DMS53 treated with DMSO at 0.1 percent for 48 hours (cell line): ENCODE data around the gene ROBO1.

Experiments
- DNase-seq: peaks from one replicate; lab custom pipeline; 2025; ENCODE audit not compliant: unreplicated experiment; lab: John Stamatoyannopoulos, UW

ROBO1 gene

DNA sequence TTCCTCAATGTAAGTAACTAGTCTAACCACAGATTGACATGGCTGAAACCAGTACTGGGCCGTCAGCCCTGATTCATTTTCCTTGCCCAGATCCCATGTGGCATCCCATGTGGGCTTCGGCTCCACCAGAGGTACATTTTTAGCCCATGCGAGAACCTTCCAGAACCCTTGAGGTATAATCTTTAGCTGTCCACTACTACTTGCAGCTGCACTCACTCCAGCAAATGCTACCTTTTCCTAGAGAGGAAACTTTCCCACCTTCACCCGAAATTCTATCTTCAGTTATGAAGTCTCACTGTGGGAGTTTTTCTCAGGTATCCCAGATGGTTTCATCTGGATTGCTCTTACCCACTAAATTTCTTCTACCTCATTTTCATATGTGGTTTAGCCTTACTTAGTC, 907.2 kb downstream of the ROBO1 start:
- no peak for DNase-seq

DNA sequence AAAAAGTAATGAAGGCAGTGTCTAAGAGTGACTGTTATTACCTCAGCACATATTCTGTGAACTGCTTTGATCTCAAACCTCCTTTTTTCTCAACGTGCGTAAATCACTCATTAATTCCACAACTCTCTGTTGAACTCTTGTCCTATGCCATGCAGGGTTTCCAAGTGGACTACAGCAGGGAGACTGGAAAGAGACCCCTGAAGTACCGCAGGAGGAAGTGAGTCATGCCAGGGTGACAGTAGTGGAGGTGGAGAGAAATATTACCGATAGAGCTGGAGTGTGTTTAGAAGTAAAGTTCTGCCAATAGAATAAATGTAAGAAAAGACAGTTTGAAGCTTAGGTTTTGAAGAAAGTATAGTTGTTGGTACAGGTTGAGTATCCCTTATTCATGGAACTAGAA, 908.9 kb downstream of the ROBO1 start:
- no peak for DNase-seq

DNA sequence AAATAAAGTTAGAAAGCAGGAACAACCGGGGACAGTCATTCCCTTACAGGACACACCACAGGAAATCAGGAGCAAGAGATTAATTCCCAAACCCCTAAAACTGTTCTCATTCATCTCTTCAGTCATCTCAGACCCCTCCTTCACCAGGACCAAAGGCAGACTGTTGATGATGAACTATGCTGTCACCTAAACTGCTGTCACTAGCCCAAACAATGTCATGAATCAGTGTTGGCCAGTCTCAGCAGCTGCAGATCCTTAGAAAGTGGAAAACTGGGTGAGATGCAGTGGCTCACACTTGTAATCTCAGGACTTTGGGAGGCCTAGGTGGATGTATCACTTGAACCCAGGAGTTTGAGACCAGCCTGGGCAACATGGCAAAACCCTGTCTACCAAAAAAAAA, 909.6 kb downstream of the ROBO1 start:
- no peak for DNase-seq

DNA sequence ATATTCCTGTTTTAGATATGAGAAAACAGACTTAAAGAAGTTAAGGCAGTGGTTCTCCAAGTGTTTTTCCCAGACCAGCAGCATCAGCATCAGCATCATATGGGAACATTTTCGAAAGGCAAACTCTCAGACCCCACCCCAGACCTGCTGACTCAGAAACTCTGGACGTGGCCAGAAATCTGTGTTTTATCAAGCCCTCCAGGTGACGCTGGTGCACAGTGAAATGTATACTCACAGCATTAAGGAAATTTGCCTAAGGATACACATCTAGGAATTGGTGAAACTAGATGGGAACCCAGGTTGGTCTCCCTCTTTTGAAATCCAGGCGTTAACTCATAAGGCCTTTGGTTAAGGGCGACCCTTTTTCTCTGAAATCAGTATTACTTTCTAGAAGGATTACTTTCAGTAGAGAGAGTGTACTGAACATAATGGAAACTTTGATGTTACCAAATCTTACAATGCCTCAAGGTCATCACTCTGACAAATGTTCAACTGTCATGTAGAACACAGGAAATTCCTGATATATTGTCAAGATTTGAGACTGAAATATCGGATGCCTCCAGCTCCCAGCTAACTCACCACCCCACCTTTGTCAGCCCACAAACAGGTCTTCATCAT, 910.2 kb downstream of the ROBO1 start:
- no peak for DNase-seq

DNA sequence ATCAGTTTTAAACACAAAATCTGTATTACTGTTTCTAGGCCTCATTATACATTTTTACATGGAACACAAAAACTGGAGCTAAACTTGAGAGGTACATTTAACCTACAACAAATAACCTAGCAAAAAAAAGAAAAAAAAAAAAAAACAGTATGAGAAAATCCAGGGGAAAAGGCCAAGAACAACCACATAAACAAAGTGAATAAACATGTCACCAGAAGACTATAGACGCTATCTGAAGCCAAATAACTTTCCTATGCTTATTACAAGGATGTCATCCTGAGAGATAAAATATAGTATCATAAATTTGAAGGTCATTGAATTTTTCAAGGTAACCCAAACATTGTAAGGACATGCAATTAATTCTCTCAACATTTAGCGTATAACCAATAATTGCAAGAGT, 911.6 kb downstream of the ROBO1 start:
- DNase-seq, result no peak

DNA sequence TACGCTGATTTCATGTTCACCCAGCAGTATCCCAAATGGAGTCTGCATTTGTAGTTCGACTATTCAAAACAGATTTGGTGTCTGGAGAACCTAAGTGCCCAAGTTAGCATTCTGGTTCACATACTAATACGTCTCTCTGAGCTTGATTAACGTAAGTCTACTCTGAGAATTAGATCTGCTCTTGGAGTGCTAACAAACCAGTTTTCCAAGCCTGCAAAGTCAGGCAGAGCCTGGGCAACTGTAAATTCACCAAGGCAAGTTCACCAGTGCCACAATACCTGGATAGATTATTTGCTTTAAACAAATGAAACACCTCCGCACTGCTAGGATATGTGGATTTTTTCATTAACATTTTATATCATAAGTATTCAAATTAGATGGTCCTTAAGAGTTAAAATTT, 912.6 kb downstream of the ROBO1 start:
- no peak for DNase-seq

DNA sequence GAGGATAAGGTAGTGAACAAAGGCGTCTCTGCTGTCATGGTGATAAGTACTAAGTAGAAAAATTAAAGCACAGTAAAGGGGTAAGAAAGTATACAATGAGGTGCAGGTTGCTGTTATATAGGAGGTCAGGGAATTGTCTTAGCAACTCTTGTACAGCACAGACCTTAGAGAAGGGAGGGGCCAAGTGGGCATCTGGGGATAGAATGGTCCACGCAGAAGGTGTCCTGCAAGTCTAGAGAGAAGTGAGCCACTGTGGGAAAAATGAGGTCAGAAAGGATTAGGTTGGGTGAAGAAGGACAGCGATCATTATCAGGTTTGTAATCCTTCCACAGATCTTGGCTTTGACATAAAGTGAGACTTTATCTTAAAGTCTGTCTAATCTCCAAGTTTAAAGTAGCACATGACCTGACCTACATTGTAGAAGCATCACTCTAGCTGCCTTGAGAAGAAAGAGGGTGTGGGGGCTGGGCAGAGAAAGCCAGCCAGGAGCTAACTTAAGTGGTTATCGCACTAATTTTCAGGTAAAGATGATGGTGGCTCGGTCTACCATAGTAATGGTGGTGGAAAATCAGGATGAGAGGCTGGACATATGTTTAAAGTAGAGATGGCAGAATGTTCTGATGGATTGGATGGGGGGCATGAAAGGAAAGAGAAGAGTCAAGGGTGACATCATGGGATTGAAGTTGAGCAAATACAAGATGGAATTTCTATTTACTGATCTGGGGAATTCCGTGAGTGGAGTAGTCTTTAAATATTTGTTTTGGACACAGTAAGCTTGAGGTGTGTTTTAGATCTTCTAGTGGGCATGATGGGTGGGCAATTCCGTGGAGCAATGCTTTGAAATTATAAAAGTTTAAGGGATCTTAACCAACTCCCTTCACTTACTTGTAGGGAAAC, 919.2 kb downstream of the ROBO1 start:
- peak; percentile 20 for DNase-seq

DNA sequence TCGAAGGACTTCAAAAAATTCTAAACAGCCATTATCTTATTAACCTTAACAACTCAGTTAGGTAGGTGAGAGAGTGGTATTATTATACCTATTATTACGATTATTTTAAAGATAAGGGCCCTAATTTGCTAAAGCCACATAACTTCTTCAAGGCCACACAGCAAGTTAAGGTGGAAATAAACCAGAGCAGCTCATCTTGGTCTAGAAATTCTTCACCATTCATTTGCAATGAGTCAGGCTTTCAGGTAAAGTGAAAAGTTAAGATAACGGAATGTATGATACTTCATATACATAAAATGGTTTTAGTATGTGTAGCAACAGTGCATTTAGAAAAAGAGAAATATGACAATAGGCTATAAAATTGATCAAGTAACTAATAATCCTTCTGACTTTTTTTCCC, 920.2 kb downstream of the ROBO1 start:
- DNase-seq, result no peak

DNA sequence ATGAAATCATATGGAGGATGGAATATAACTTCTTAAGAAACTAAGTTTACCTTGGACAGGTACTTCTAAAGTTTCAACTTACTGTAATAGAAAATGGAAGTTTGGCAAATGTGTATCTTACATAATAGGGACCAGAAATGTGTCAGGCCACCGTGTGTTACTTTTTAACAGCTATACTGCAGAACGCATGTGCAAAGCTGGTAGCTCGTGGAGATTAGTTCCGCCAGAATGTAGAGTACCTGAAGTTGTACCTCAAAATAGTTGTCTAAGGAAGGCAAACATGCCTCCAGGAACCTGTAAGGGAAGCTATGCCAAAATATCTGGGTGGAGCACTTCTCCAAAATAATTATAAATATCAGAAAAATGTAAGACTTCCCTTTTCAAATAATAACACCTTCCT, 920.6 kb downstream of the ROBO1 start:
- no peak for DNase-seq

DNA sequence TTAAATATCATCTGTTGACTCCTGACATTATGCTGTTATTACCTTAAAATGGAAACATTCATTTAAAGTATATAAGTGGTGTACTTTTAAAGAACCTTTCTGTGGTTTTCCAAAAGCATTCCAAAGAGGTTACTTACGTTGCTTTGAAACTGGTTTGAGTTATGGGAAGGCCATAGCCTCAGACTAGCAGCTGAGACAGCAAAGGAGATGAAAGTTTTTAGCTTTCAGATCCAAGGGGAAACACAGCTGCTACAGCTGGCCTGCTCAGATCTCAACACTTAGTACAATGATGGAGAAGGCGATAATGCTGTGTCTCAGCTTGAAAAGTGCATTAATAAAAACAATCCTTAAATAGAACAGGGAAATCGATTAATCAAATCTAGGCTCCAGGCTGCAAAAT, 921.1 kb downstream of the ROBO1 start:
- DNase-seq, result no peak

DNA sequence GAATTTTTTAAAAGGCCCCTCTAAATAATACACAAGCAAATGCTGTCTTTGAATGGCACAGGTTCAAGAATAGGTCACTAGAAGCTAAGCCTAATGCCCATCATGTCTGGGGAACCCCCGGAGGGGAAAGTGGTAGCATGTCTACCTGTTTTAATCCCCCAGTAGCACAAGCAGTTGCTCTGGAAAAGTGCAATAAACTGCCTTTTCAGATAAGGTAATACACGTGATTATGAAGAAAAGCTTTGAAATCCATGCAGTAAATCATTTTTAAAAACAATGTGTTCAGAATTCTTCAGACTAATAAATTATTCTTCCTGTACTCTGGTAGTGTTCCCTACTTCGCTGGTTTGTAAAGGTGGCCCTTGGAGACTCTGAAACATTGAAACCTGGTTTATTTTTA, 922.2 kb downstream of the ROBO1 start:
- no peak for DNase-seq

DNA sequence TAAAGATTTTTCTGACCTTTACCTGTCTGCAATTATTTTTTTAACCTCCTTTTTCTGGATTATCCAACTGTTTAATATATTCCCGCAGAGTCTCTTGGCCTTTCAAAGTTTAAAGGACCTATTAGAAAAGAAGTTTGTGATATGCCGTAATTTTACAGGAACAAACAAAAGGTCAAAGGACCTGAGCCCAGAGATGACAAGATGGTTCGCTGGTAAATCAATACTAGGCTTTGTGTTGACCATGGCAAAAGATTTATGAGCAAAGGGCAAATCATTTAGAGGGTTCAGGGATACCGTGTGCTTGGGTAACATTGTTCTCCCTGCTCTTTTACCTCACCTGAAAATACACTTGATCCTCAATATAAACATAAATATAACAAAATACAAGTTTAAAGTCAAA, 923.5 kb downstream of the ROBO1 start:
- DNase-seq, result no peak

DNA sequence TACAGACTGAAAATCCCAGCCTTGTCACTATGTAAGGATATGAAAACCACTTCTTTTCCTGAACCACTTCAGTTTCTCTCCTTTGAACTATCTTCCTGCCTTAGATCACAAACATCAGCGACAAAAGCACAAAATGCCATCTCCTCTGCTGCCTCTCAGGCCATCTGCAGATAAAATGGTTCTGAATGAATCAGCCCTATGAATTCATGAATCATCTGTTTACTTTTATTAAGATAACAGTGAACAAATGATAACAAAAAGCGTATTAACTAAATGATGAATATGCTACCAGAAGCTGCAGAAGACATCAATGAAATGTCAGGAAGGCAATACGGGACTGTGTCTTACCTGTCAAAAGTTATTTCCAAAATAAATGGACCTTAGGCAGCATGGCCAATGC, 928.1 kb downstream of the ROBO1 start:
- no peak for DNase-seq

DNA sequence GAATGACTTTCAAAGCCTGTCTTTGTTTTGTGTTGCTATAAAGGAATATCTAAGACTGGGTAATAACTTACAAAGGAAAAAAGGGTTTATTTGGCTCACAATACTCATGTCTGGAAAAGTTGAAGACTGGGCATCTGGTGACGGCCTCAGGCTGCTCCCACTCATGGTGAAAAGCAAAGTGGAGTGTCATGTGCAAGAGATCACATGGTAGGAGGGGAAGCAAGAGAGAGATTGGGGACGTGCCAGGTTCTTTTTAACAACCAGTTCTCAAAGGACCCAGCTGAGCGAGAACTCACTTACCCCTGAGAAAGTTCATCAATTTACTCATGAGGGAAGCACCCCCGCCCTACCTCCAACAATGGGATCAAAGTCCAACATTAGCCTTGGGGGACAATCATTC, 929.4 kb downstream of the ROBO1 start:
- DNase-seq, result no peak

DNA sequence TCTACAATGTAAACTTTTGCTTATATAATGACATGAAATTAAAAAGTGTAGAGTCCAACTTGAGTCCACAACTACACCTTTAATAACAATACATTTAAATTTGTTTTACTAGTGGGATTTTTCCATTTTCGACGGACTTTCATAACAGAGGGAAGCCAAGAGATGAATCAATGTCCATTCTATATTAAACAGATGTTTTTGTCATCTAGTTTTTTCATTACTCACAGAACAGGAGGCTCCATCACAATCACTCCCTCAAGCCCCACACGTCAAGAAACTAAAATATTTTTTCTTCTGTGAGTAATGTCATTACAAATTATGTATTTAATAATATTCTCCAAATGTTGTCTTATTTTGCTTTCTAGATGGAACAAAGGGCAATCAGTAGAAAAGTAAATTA, 932.9 kb downstream of the ROBO1 start:
- DNase-seq, result no peak

DNA sequence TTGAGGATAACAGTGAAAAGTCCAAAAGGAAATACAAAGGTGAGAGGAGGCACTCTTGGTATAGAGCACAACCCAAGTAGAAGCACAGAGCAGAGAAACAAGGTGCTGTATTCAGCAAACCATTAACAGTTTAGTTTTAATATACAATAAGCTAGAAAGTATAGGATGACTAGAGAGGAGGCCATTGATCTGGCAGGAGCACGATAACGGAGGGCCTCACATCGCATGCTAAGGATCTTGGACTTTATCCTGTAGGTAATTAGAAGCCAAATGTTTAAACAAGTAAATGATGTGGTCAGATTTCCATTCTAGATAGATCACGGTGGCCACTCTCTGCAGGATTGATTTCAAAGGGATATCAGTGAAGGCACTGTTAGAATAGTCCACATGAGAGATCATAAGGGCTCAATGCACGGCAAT, 935.0 kb downstream of the ROBO1 start:
- no peak for DNase-seq

DNA sequence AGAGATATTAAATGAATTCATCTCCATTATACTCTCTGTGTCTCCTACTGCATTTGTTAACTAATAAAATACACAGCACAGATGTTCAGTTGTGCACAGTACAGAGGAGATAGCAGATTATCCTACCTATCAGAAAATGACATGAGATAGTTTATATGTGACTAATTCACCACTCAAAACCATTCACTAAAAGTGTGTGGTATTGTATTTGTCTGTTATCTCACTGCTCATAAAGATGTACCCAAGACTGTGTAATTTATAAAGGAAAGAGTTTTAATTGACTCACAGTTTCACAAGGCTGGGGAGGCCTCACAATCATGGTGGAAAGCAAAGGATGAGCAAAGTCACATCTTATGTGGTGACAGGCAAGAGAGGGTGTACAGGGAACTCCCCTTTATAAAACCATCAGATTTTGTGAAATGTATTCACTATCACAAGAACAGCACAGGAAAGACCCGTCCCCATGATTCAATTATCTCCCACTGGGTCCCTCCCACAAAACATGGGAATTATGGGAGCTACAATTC, 936.3 kb downstream of the ROBO1 start:
- no peak for DNase-seq

DNA sequence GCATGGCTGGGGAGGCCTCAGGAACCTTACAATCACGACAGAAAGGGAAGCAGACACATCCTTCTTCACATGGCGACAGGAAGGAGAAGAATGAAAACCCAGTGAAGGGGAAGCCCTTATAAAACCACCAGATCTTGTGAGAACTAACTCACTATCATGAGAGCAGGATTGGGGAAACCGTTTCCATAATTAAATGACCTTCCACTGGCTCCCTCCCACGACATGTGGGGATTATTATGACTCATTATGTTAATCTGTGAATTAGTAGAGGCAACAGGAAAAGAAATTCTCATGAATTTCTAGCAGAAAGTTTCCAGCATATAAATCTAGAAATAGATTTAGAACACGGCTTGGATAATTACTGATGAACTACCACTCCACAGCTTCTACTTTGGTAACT, 937.3 kb downstream of the ROBO1 start:
- no peak for DNase-seq

DNA sequence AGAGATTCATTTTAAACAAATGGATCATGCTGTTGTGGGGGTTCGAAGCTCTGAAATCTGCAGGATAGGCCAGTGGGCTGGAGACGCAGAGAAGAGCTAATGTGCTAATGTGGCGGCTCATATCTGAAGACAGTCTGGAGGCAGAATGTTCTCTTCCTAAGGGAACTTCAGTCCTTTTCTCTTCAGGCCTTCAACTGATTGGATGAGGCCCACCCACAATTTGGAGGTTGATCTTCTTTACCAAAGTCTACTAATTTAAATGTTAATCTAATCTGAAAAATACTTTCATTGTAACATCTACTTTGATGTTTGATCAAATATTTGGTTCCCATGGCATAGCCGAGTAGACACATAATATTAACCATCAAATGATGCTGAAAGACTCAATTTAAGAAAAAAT, 940.2 kb downstream of the ROBO1 start:
- DNase-seq, result no peak

DNA sequence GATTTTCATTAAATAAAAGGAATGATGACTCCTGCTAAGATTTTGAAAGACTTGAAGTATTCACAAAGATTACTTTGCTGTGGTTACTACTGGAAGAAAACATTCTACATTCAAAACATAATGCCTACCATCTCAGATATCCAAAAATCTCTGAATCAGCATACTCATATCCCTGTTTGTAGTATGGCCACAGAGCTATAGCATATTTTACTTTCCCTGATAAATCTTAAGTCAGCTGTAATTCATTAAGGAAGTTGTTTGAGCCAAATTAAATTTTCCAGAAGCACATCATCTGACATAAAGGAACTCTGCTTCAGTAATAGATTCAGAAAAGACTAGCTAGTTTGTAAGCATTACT, 942.0 kb downstream of the ROBO1 start:
- no peak for DNase-seq

DNA sequence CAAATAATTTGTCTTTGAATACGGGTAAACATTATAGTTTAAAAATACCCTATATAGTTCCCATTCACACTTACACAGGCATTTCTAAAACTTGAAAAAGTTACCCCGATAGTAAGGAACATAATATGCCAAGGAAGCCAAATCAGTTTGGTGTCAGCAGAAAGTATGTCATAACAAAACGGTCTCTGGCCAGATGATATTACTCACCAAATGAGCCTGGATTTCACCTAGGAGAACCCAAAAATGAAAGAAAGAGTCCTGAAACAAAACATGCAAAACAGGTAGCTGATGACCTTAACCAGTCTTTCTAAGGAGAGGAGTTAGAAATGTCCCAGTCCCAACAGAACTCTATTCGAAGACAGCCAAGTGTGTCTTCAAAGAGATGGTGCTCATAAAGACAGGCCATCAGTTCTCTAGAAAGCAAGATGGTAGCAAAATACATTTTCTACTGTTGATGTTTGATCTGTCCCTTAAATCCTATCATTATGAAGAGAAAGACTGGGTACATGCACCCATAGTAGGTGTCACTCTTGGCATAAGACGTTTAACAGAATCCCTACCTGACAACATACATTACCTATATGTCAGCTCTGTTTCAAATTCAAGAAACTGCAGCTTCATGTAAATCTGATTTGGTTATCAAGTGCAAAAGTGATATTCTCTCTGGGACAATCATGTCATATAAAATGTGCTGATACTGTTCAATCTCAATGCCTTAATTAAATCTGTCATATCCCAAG, 942.5 kb downstream of the ROBO1 start:
- no peak for DNase-seq

DNA sequence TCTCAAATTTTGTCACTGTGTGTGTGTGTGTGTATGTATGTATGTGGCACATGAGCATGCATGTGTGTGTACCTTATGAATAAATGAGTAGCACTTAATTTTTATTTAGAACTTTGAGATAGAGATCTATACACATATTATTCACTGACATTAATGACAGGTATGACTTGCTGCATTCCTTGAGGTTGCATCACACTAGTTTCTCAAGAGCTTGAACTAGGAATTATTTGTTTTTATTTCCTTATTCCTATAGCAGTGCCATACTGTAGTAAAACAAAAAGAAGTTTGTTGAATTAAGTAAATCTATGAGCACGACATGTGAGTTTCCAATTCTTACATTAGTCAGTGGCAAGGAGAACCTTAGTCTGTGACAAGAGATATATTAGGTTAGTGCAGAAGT, 943.9 kb downstream of the ROBO1 start:
- DNase-seq, result no peak
